ENCODE measurements around the gene DCLK3.

Gene DCLK3

GRCh38 chr3:36677331-36678007 is 86.9 kb downstream of the DCLK3 start:
- peak; percentile 91 for DNase-seq (ENCODE audit: low read depth)

- DNase-seq (ENCODE audit: low read depth): no peak
Observed at GRCh38 chr3:36674816-36675215, 89.5 kb downstream of the DCLK3 start.

- no peak for DNase-seq (ENCODE audit: low read depth)
Observed at GRCh38 chr3:36669764-36670163, 94.6 kb downstream of the DCLK3 start.

- DNase-seq (ENCODE audit: low read depth): no peak
Observed at GRCh38 chr3:36666166-36666565, 98.2 kb downstream of the DCLK3 start.

GRCh38 chr3:36663666-36664291 is 100.6 kb downstream of the DCLK3 start:
- DNase-seq (ENCODE audit: low read depth): peak; percentile 64

- no peak for DNase-seq (ENCODE audit: low read depth)
Observed at GRCh38 chr3:36662626-36663025, 101.7 kb downstream of the DCLK3 start.

All from iris pigment epithelial cell (primary cell).